ENCODE measurements around the gene SLC13A3. TPM values are rescaled to one million over a fixed set of nuclear protein-coding genes. Genes with fewer than 3 reads are reported as not detected.

Gene SLC13A3
- polyA plus RNA-seq, 3 donors, result 17.4 to 24.8 (median 19.7) TPM

- DNase-seq (ENCODE audit: extremely low read depth in 1 of 11, low read depth in 9 of 11, low spot score in 4 of 11), result no peak
These were observed 29.8 kb downstream of the SLC13A3 start for GRCh38 chr20:46621492-46621891.

GRCh38 chr20:46619445-46619844, 31.8 kb downstream of the SLC13A3 start:
- DNase-seq (ENCODE audit: extremely low read depth in 1 of 11, low read depth in 9 of 11, low spot score in 4 of 11), result no peak

GRCh38 chr20:46618316-46619100, 32.8 kb downstream of the SLC13A3 start:
- no peak for DNase-seq (ENCODE audit: extremely low read depth in 1 of 11, low read depth in 9 of 11, low spot score in 4 of 11)

- no peak for DNase-seq (ENCODE audit: extremely low read depth in 1 of 11, low read depth in 9 of 11, low spot score in 4 of 11)
These were observed 36.8 kb downstream of the SLC13A3 start for GRCh38 chr20:46614503-46614902.

- DNase-seq (ENCODE audit: extremely low read depth in 1 of 11, low read depth in 9 of 11, low spot score in 4 of 11), result no peak
These were observed 41.1 kb downstream of the SLC13A3 start for GRCh38 chr20:46610145-46610544.

- no peak for DNase-seq (ENCODE audit: extremely low read depth in 1 of 11, low read depth in 9 of 11, low spot score in 4 of 11)
These were observed 42.2 kb downstream of the SLC13A3 start for GRCh38 chr20:46609043-46609442.

GRCh38 chr20:46607849-46608497, 43.3 kb downstream of the SLC13A3 start:
- no peak for DNase-seq (ENCODE audit: extremely low read depth in 1 of 11, low read depth in 9 of 11, low spot score in 4 of 11)

- DNase-seq (ENCODE audit: extremely low read depth in 1 of 11, low read depth in 9 of 11, low spot score in 4 of 11), result no peak
These were observed 43.9 kb downstream of the SLC13A3 start for GRCh38 chr20:46607191-46607848.

- DNase-seq (ENCODE audit: extremely low read depth in 1 of 11, low read depth in 9 of 11, low spot score in 4 of 11), result no peak
These were observed 44.5 kb downstream of the SLC13A3 start for GRCh38 chr20:46606817-46607190.

GRCh38 chr20:46605978-46606816, 45.1 kb downstream of the SLC13A3 start:
- no peak for DNase-seq (ENCODE audit: extremely low read depth in 1 of 11, low read depth in 9 of 11, low spot score in 4 of 11)

GRCh38 chr20:46605181-46605580, 46.1 kb downstream of the SLC13A3 start:
- no peak for DNase-seq (ENCODE audit: extremely low read depth in 1 of 11, low read depth in 9 of 11, low spot score in 4 of 11)

- no peak for DNase-seq (ENCODE audit: extremely low read depth in 1 of 11, low read depth in 9 of 11, low spot score in 4 of 11)
These were observed 46.6 kb downstream of the SLC13A3 start for GRCh38 chr20:46604551-46605133.

GRCh38 chr20:46602429-46602828, 48.8 kb downstream of the SLC13A3 start:
- no peak for DNase-seq (ENCODE audit: extremely low read depth in 1 of 11, low read depth in 9 of 11, low spot score in 4 of 11)

GRCh38 chr20:46601603-46602122, 49.6 kb downstream of the SLC13A3 start:
- DNase-seq (ENCODE audit: extremely low read depth in 1 of 11, low read depth in 9 of 11, low spot score in 4 of 11), result no peak

- DNase-seq (ENCODE audit: extremely low read depth in 1 of 11, low read depth in 9 of 11, low spot score in 4 of 11), result no peak
These were observed 50.9 kb downstream of the SLC13A3 start for GRCh38 chr20:46600286-46600752.

- DNase-seq (ENCODE audit: extremely low read depth in 1 of 11, low read depth in 9 of 11, low spot score in 4 of 11), result no peak
These were observed 51.9 kb downstream of the SLC13A3 start for GRCh38 chr20:46599227-46599987.

- no peak for DNase-seq (ENCODE audit: extremely low read depth in 1 of 11, low read depth in 9 of 11, low spot score in 4 of 11)
These were observed 55.3 kb downstream of the SLC13A3 start for GRCh38 chr20:46595933-46596332.

- DNase-seq (ENCODE audit: extremely low read depth in 1 of 11, low read depth in 9 of 11, low spot score in 4 of 11), result no peak
These were observed 56.5 kb downstream of the SLC13A3 start for GRCh38 chr20:46594725-46595124.
